HepG2 (cell line): ENCODE measurements around the gene WIPF2. TPM values are rescaled to one million over a fixed set of nuclear protein-coding genes. Genes with fewer than 3 reads are reported as not detected.

Experiments used
- ATAC-seq: fragments of 200-7000 bp; cut with Tn5 transposase; 3 replicates; pipeline ENCODE4 v1.9.1; 2020; ENCODE audit warnings: mild to moderate bottlenecking, moderate library complexity
- BruUV-seq: library from RNA; stranded (reverse); fragments of 400-500 nt; replicated peaks from 2 replicates; lab custom pipeline; 2021; lab: Mats Ljungman, UMichigan
- CTCF ChIA-PET: fragments of 300-600 bp; formaldehyde crosslinking; extraction: SDS; loops from one replicate; lab custom pipeline; 2021; ENCODE audit warnings: low total read pairs, inconsistent platforms, low intra/inter-chr PET ratio; lab: Yijun Ruan, JAX
- POLR2A ChIA-PET: fragments of 350-600 bp; sonication (Branson Sonifier 250); formaldehyde crosslinking; loops from one replicate; lab custom pipeline; 2020; ENCODE audit warnings: antibody characterized with exemption, inconsistent platforms; lab: Yijun Ruan, JAX
- DNase-seq: peaks from one replicate; pipeline ENCODE4 v3.0.0-alpha.2; 2015; ENCODE audit warnings: low spot score
- FAIRE-seq: peaks from 3 replicates; lab custom pipeline; 2011; peaks lifted over from hg19 to GRCh38; lab: Jason Lieb, UNC
- H2AFZ ChIP-seq: one replicate; pipeline ENCODE4 v1.6.1; 2011; ENCODE audit warnings: low read length, inconsistent platforms
- H3K27ac ChIP-seq: fragments of 300-600 bp; 3 replicates; pipeline ENCODE4 v1.8.0; 2011; ENCODE audit warnings: mixed run types, mild to moderate bottlenecking, mixed read lengths, low read length, inconsistent platforms; ENCODE audit not compliant: insufficient read depth; ENCODE audit errors: extremely low read length
- H3K27me3 ChIP-seq, 2 experiments: fragments of 200-600 bp in 1 of 2; 2 replicates in 1 of 2; 3 replicates in 1 of 2; pipeline versions ENCODE4 v1.6.0 to v1.8.0; 2011; ENCODE audit warnings: low read length in 2 of 2, mild to moderate bottlenecking in 2 of 2, moderate library complexity in 2 of 2, inconsistent platforms in 1 of 2; ENCODE audit not compliant: insufficient read depth in 2 of 2, control insufficient read depth in 1 of 2
- H3K36me3 ChIP-seq, 2 experiments: fragments of 200-600 bp in 1 of 2; replicated peaks in 1 of 2; 2 replicates in 1 of 2; 3 replicates in 1 of 2; pipeline versions ENCODE4 v1.5.1 to v1.8.0; 2011; ENCODE audit warnings: low read length in 2 of 2, inconsistent platforms in 1 of 2; ENCODE audit not compliant: insufficient read depth in 2 of 2, control insufficient read depth in 1 of 2
- H3K4me1 ChIP-seq: 2 replicates; pipeline ENCODE4 v1.5.1; 2012; ENCODE audit warnings: low read length, inconsistent platforms; ENCODE audit not compliant: insufficient read depth
- H3K4me2 ChIP-seq: 2 replicates; pipeline ENCODE4 v1.6.0; 2011; ENCODE audit warnings: low read depth, low read length, inconsistent platforms
- H3K4me3 ChIP-seq, 3 experiments: fragments of 200-600 bp in 1 of 3; sonication (generic), shearing (Covaris generic) in 1 of 3; replicated peaks in 1 of 3; 2 replicates each; pipeline ENCODE4 v1.5.1; 2011 to 2016; ENCODE audit warnings: low read length in 3 of 3, inconsistent platforms in 2 of 3, low read depth in 2 of 3, mild to moderate bottlenecking in 2 of 3, control low read depth in 1 of 3, mixed read lengths in 1 of 3; ENCODE audit not compliant: insufficient read depth in 1 of 3
- H3K79me2 ChIP-seq: one replicate; pipeline ENCODE4 v1.6.1; 2011; ENCODE audit warnings: low read length, inconsistent platforms; ENCODE audit not compliant: insufficient read depth
- H3K9ac ChIP-seq: 2 replicates; pipeline ENCODE4 v1.6.0; 2011; ENCODE audit warnings: mild to moderate bottlenecking, low read depth, low read length, inconsistent platforms; ENCODE audit not compliant: insufficient read depth
- H3K9me3 ChIP-seq: 2 replicates; pipeline ENCODE4 v1.5.1; 2012; ENCODE audit warnings: mild to moderate bottlenecking, low read length
- H4K20me1 ChIP-seq: 2 replicates; pipeline ENCODE4 v1.6.0; 2011; ENCODE audit warnings: inconsistent platforms, mild to moderate bottlenecking, low read length, moderate library complexity; ENCODE audit not compliant: insufficient read depth
- ATF4 ChIP-seq, 2 experiments: fragments of 450-650 bp in 1 of 2; sonication (generic) in 1 of 2; formaldehyde crosslinking; IDR thresholded peaks; 2 replicates each; pipeline versions ENCODE4 v1.5.0 to v1.8.0; 2020 to 2022; ENCODE audit warnings: mild to moderate bottlenecking in 1 of 2, missing genetic modification reagents in 1 of 2
- ERF ChIP-seq: IDR thresholded peaks from 2 replicates; pipeline ENCODE4 v1.6.1; 2018; ENCODE audit warnings: missing biosample characterization, missing genetic modification reagents
- KLF16 ChIP-seq, 2 experiments: sonication (generic) in 1 of 2; formaldehyde crosslinking in 1 of 2; IDR thresholded peaks; 2 replicates each; pipeline versions ENCODE4 v1.6.1 to v1.8.0; 2016 to 2023; ENCODE audit warnings: missing genetic modification reagents in 2 of 2, missing compliant biosample characterization in 1 of 2
- NFKBIZ ChIP-seq: IDR thresholded peaks from 2 replicates; pipeline ENCODE4 v1.6.1; 2018; ENCODE audit warnings: missing genetic modification reagents, missing compliant biosample characterization
- RAD21 ChIP-seq: fragments of 450-650 bp; formaldehyde crosslinking; IDR thresholded peaks from 2 replicates; pipeline ENCODE4 v1.5.0; 2020; ENCODE audit warnings: mild to moderate bottlenecking
- REL ChIP-seq: sonication (generic); formaldehyde crosslinking; conservative IDR thresholded peaks from 2 replicates; pipeline ENCODE4 v1.8.0; 2022; ENCODE audit warnings: mild to moderate bottlenecking, missing genetic modification reagents, moderate library complexity
- RXRB ChIP-seq: IDR thresholded peaks from 2 replicates; pipeline ENCODE4 v1.6.1; 2016; ENCODE audit warnings: borderline replicate concordance, missing genetic modification reagents, missing compliant biosample characterization
- SMAD3 ChIP-seq: sonication (generic); formaldehyde crosslinking; IDR thresholded peaks from 2 replicates; pipeline ENCODE4 v1.4.0; 2020; ENCODE audit warnings: missing genetic modification reagents
- SOX6 ChIP-seq, 2 experiments: fragments of 450-650 bp in 1 of 2; sonication (generic) in 1 of 2; formaldehyde crosslinking in 1 of 2; IDR thresholded peaks; 2 replicates each; pipeline versions ENCODE4 v1.4.0 to v1.6.1; 2017 to 2020; ENCODE audit warnings: antibody characterized with exemption in 1 of 2, mild to moderate bottlenecking in 1 of 2, missing genetic modification reagents in 1 of 2
- TP53 ChIP-seq: sonication (generic); formaldehyde crosslinking; conservative IDR thresholded peaks from 2 replicates; pipeline ENCODE4 v1.4.0; 2020; ENCODE audit warnings: missing genetic modification reagents
- ZFP37 ChIP-seq: sonication (generic); formaldehyde crosslinking; IDR thresholded peaks from 2 replicates; pipeline ENCODE4 v1.4.0; 2020; ENCODE audit warnings: missing genetic modification reagents, borderline replicate concordance
- ZFP90 ChIP-seq: sonication (generic); formaldehyde crosslinking; IDR thresholded peaks from 2 replicates; pipeline ENCODE4 v1.8.0; 2022; ENCODE audit warnings: missing genetic modification reagents, mild to moderate bottlenecking, inconsistent platforms, borderline replicate concordance
- ZNF777 ChIP-seq: sonication (generic); formaldehyde crosslinking; IDR thresholded peaks from 2 replicates; pipeline ENCODE4 v1.4.0; 2020; ENCODE audit warnings: missing genetic modification reagents
- WGBS: methylation state at CpG from one replicate; pipeline ENCODE4 v1.1.6; 2017; ENCODE audit warnings: low lambda C conversion rate; 5-methylcytosine and 5-hydroxymethylcytosine counted together
- in situ Hi-C: cut with HindIII; loops from 2 replicates; pipeline ENCODE4 v1.10.0; 2017; ENCODE audit warnings: low pct_unique_long_range_greater_than_20kb; ENCODE audit not compliant: extremely low pct_ligation_motif_present
- intact Hi-C: fragments of 100-400 bp; cut with micrococcal nuclease; formaldehyde crosslinking; loops from one replicate; pipeline ENCODE4 v1.10.0; 2022; ENCODE audit not compliant: unreplicated experiment
- polyA plus RNA-seq, 8 experiments: library from polyadenylated mRNA; depleted of rRNA in 3 of 8; stranded (reverse) in 7 of 8; unstranded in 1 of 8; fragments of >200 nt; fragmentation: Illumina TruSeq in 4 of 8; extraction: Trizol in 4 of 8; gene quantifications; 2 replicates each; pipeline versions ENCODE4 v1.2.1 to v1.2.3, GENCODE V29; 2011 to 2016; ENCODE audit warnings: low read depth in 4 of 8, missing spikeins in 1 of 8, mixed read lengths in 1 of 8; ENCODE audit not compliant: insufficient read depth in 1 of 8
- total RNA-seq, 5 experiments: library from RNA; depleted of rRNA; stranded (reverse); fragments of >200 nt; fragmentation: Illumina TruSeq; extraction: Trizol; gene quantifications; 2 replicates each; pipeline ENCODE4 v1.2.3, GENCODE V29; 2016; ENCODE audit warnings: low read depth in 1 of 5
- TF ChIP-seq, protein P1 (sequence below): IDR thresholded peaks from 2 replicates; pipeline ENCODE4 v1.4.0; 2020; ENCODE audit warnings: mild to moderate bottlenecking, missing genetic modification reagents
- TF ChIP-seq, protein P2 (sequence below): sonication (generic); formaldehyde crosslinking; IDR thresholded peaks from 2 replicates; pipeline ENCODE4 v1.4.0; 2020; ENCODE audit warnings: mild to moderate bottlenecking, missing genetic modification reagents, borderline replicate concordance

WIPF2 gene
- total and polyA plus RNA-seq, 2 of the 13 experiments (the other 11 are each of a cell fraction or from before 2014, with no cell fraction given) = 7.2 to 10.8 TPM

GRCh38 chr17:40303009-40303657 lies 84.0 kb downstream of the WIPF2 start:
- DNase-seq (peak; percentile 64), ATAC-seq (peak; percentile 12; the same call in 1 of the 3 replicates), FAIRE-seq (peak; percentile 66)
- Histone ChIP-seq H3K36me3 (peaks cover 8 to 46% of the 10 kb centered on the region in 2 experiments), H3K9ac (no peak overlapping the region), H3K4me3 (no peak overlapping the region), H3K27me3 (no peaks in the 10 kb centered on the region), H3K79me2 (no peaks in the 10 kb centered on the region), H3K4me1 (peaks cover 21% of the 10 kb centered on the region), H3K9me3 (no peaks in the 10 kb centered on the region), H2AFZ (no peak overlapping the region), H4K20me1 (no peaks in the 10 kb centered on the region), H3K4me2 (no peak overlapping the region), H3K27ac (no peak overlapping the region)
- intact Hi-C loops (loop anchor here (1.0 to 5.0 kb wide), 3 partner anchors 14 to 114 kb away; partner anchors contain the start of gene TOP2A), in situ Hi-C loops (no loop called here)
- BruUV-seq = no TSS peak
- 94% methylated on average over 4 of the region's 4 CpGs for WGBS
- CTCF ChIA-PET = interaction anchor here (0.9 to 8.6 kb wide), 9 partner anchors 13 to 289 kb away, joined by 3 to 157 read pairs (median 4); no protein-coding TSS in a partner anchor
- POLR2A ChIA-PET = interaction anchor here (0.8 to 1.4 kb wide), 4 partner anchors 38 to 53 kb away, joined by 3 to 6 read pairs (median 4); no protein-coding TSS in a partner anchor
- TF ChIP-seq ZNF777 = 0 out of 2 replicates have a peak, but pooled peaks have one; percentile 33
- 0 out of 4 replicates have a peak, but pooled peaks of 1 of the 2 experiments have one; percentile 35 for TF ChIP-seq KLF16 (CRISPR knock-in tag; IDR thresholded peaks at IDR 0.05)
- peak; percentile 72; the same call in 1 of the 2 replicates for TF ChIP-seq ZFP37 (CRISPR knock-in tag)
- TF ChIP-seq, protein P1, sequence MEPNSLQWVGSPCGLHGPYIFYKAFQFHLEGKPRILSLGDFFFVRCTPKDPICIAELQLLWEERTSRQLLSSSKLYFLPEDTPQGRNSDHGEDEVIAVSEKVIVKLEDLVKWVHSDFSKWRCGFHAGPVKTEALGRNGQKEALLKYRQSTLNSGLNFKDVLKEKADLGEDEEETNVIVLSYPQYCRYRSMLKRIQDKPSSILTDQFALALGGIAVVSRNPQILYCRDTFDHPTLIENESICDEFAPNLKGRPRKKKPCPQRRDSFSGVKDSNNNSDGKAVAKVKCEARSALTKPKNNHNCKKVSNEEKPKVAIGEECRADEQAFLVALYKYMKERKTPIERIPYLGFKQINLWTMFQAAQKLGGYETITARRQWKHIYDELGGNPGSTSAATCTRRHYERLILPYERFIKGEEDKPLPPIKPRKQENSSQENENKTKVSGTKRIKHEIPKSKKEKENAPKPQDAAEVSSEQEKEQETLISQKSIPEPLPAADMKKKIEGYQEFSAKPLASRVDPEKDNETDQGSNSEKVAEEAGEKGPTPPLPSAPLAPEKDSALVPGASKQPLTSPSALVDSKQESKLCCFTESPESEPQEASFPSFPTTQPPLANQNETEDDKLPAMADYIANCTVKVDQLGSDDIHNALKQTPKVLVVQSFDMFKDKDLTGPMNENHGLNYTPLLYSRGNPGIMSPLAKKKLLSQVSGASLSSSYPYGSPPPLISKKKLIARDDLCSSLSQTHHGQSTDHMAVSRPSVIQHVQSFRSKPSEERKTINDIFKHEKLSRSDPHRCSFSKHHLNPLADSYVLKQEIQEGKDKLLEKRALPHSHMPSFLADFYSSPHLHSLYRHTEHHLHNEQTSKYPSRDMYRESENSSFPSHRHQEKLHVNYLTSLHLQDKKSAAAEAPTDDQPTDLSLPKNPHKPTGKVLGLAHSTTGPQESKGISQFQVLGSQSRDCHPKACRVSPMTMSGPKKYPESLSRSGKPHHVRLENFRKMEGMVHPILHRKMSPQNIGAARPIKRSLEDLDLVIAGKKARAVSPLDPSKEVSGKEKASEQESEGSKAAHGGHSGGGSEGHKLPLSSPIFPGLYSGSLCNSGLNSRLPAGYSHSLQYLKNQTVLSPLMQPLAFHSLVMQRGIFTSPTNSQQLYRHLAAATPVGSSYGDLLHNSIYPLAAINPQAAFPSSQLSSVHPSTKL (CRISPR knock-in tag) = no peak
- TF ChIP-seq SOX6 (IDR thresholded peaks at IDR 0.05) = no peak
- TF ChIP-seq SOX6 (CRISPR knock-in tag; IDR thresholded peaks at IDR 0.05) = 0 out of 2 replicates have a peak, but pooled peaks have one; percentile 17
- TF ChIP-seq ZFP90 = 0 out of 2 replicates have a peak, but pooled peaks have one; percentile 56
- TF ChIP-seq ERF (CRISPR knock-in tag) = peak; percentile 51
- TF ChIP-seq TP53 (CRISPR knock-in tag) = peak; percentile 72; the same call in 1 of the 2 replicates
- TF ChIP-seq RXRB (CRISPR knock-in tag) = peak; percentile 41; the same call in 1 of the 2 replicates
- peak in 1 of 2 experiments; percentile 22; a peak in 1 of 4 replicates for TF ChIP-seq ATF4 (CRISPR knock-in tag; IDR thresholded peaks at IDR 0.05)
- TF ChIP-seq, protein P2, sequence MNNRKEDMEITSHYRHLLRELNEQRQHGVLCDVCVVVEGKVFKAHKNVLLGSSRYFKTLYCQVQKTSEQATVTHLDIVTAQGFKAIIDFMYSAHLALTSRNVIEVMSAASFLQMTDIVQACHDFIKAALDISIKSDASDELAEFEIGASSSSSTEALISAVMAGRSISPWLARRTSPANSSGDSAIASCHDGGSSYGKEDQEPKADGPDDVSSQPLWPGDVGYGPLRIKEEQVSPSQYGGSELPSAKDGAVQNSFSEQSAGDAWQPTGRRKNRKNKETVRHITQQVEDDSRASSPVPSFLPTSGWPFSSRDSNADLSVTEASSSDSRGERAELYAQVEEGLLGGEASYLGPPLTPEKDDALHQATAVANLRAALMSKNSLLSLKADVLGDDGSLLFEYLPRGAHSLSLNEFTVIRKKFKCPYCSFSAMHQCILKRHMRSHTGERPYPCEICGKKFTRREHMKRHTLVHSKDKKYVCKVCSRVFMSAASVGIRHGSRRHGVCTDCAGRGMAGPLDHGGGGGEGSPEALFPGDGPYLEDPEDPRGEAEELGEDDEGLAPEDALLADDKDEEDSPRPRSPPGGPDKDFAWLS (CRISPR knock-in tag) = no peak
- 0 out of 2 replicates have a peak, but pooled peaks have one; percentile 32 for TF ChIP-seq NFKBIZ (CRISPR knock-in tag)
- TF ChIP-seq SMAD3 (CRISPR knock-in tag) = peak; percentile 73; the same call in 1 of the 2 replicates
- no peak for TF ChIP-seq REL (CRISPR knock-in tag)
- peak; percentile 83 for TF ChIP-seq RAD21
